Measurements from ENCODE around the gene OR4A16.

Gene OR4A16, protein sequence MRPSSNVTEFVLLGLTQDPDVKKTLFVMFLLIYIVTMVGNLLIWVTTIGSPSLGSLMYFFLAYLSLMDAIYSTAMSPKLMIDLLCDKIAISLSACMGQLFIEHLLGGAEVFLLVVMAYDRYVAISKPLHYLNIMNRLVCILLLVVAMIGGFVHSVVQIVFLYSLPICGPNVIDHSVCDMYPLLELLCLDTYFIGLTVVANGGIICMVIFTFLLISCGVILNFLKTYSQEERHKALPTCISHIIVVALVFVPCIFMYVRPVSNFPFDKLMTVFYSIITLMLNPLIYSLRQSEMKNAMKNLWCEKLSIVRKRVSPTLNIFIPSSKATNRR

DNA sequence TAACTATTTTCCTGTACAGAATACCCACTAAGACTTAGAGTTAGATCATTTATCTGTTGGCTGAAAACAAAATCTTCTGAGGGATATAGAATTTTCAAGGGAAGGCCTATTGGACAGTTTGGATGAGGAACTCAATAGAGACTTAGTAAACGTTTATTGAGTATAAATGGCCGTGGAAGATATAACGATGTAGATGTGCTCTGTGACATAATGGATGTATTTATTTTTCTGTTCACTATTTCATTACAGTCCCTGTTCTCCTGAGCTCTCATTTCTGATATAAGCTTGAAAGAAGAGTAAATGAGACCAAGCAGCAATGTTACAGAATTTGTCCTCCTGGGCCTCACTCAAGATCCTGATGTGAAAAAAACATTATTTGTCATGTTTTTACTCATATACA lies at the start of gene OR4A16:
TSS of gene OR4A16 (plus strand) at position 301 of the 400 bp plus-strand sequence. CDS start at position 301, 0 bp downstream.
- in situ Hi-C loops (cut with HindIII; ENCODE audit: low pct_ligation_motif_present, low pct_unique_long_range_greater_than_20kb, low sequenced_read_pairs) = no loop called here
- DNase-seq = no peak

DNA sequence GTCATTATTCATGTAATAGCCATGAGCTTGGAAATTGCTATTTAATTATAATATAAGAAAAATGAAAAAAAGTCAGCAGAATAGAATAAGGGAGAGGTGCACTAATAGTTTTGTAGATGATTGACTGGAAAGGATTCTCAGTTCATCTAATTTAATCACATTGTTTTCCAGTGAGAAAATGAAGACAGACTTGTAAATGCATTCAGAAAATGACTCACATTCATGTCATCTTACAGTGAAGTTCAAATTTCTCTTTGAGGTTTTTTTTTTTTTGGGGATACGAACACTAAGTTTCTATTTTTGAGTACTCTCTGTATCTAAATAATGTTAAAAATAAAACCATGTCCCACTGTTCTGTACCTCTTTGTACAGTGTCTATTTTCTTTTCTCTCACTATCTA lies 18.5 kb upstream of the OR4A16 start:
- in situ Hi-C loops (cut with HindIII; ENCODE audit: low pct_ligation_motif_present, low pct_unique_long_range_greater_than_20kb, low sequenced_read_pairs) = no loop called here
- DNase-seq = no peak

DNA sequence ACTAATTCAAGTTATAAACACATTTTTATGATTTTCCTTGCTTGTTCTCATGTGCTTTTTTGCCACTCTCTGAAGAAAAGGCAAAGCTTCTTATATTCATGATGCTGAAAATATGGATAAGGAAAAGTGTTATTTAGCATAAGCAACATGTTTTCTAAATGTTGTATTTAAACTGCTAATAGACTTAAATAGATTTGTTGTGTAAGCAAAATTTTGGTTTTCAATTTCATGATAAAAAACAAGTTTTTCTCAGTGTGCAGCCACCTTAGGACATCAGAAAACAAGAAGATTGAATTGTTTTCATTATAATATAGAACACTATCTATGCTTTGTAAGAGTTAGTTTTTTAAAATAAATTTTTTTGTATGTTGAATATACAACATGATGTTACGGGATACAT lies 2.3 kb downstream of the OR4A16 start:
- in situ Hi-C loops (cut with HindIII; ENCODE audit: low pct_ligation_motif_present, low pct_unique_long_range_greater_than_20kb, low sequenced_read_pairs) = no loop called here
- no peak for DNase-seq

DNA sequence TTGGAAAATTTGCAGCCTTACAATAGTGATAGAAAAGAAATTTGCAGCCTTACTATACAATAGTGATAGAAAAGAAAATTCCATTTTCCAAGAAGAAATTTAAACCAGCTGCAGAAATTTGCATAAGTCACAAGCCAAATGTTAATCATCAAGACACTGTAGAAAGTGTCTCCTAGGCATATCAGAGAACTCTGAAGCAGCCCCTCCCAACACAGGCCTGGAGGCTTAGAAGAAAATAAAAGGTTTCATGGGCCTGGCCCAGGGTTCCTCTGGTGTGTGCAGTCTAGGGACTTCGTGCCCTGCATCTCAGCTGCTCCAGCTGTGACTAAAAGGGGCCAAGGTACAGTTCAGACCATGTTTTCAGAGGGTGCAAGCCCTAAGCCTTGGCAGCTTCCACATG lies 6.0 kb downstream of the OR4A16 start:
- no peak for DNase-seq
- in situ Hi-C loops (cut with HindIII; ENCODE audit: low pct_ligation_motif_present, low pct_unique_long_range_greater_than_20kb, low sequenced_read_pairs) = no loop called here

DNA sequence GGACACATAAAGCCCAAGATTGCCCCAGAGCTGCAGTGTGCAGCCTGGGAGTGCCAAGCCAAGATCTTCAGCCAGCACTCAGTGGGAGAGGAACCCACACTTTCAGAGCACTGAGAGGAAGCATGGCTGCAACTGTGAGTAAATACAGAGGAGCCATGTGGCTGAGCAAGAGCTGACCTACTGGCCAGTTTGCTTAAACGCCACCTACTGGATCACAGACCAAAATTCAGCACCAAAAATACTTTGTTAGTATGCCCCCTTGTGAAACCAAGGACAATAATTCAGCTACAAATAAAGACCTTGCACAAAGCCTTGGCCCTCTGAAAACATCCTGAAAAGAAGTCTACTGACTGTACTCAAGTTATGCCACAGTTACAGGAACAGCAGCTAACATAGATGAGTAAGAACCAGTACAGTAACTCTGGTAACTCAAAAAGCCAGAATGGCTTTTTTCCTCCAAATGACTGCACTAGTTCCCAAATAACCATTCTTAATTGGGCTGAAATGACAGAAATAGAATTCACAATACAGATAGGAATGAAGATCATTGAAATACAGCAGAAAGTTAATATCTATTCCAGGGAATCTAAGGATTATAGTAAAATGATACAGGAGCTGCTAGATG lies 14.7 kb downstream of the OR4A16 start:
- in situ Hi-C loops (cut with HindIII; ENCODE audit: low pct_ligation_motif_present, low pct_unique_long_range_greater_than_20kb, low sequenced_read_pairs) = no loop called here
- DNase-seq = peak; percentile 25

DNA sequence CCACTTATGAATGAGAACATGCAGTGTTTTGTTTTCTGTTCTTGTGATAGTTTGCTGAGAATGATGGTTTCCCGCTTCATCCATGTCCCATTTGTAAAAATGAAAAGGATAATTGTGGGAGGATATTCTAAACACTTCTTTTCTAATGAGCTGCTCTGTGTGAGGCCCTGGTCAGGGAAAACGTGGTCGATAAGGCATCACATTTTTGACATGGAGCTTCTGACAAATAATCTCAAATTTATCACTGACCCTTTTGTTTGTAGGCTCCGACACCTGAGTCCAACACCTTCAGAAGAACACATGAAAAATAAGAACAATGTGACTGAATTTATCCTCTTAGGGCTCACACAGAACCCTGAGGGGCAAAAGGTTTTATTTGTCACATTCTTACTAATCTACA lies 24.7 kb downstream of the OR4A16 start, which contains the start of gene OR4A15:
TSS of gene OR4A15 (plus strand) at position 301 of the 400 bp plus-strand sequence. CDS start at position 301, 0 bp downstream.
- no peak for DNase-seq
- in situ Hi-C loops (cut with HindIII; ENCODE audit: low pct_ligation_motif_present, low pct_unique_long_range_greater_than_20kb, low sequenced_read_pairs) = no loop called here
